Measurements from ENCODE around the gene YARS1. TPM values are rescaled to one million over a fixed set of nuclear protein-coding genes. Genes with fewer than 3 reads are reported as not detected.

YARS1 gene
- total and polyA plus RNA-seq, 2 of the 13 experiments (the other 11 are each of a cell fraction or from before 2014, with no cell fraction given), result 50.1 to 113 TPM

GRCh38 chr1:32782086-32782485 is 35.1 kb downstream of the YARS1 start:
- in situ Hi-C loops (cut with HindIII; ENCODE audit: extremely low pct_ligation_motif_present, low pct_unique_long_range_greater_than_20kb), result no loop called here
- FAIRE-seq, result no peak
- no peak for DNase-seq (ENCODE audit: low spot score)
- Histone ChIP-seq H3K36me3 (replicated peaks in 1 of 2; ENCODE audit: control insufficient read depth in 1 of 2, insufficient read depth in 2 of 2, low read length in 2 of 2) (peaks cover 43 to 89% of the 10 kb centered on the region in 2 experiments), H3K4me1 (ENCODE audit: insufficient read depth, low read length) (no peaks in the 10 kb centered on the region), H2AFZ (ENCODE audit: low read length) (no peak overlapping the region), H3K27ac (ENCODE audit: extremely low read length, insufficient read depth, low read length) (no peak overlapping the region), H4K20me1 (ENCODE audit: insufficient read depth, low read length) (no peaks in the 10 kb centered on the region), H3K4me2 (ENCODE audit: low read depth, low read length) (no peak overlapping the region), H3K27me3 (ENCODE audit: control insufficient read depth in 1 of 2, insufficient read depth in 2 of 2, low read length in 2 of 2) (no peaks in the 10 kb centered on the region), H3K4me3 (replicated peaks in 1 of 3; ENCODE audit: insufficient read depth in 1 of 3, low read depth in 2 of 3, low read length in 3 of 3) (no peak overlapping the region), H3K79me2 (ENCODE audit: insufficient read depth, low read length) (no peaks in the 10 kb centered on the region), H3K9ac (ENCODE audit: insufficient read depth, low read depth, low read length) (no peak overlapping the region), H3K9me3 (ENCODE audit: low read length) (no peaks in the 10 kb centered on the region)
- 79% methylated on average over 5 of the region's 5 CpGs for WGBS (ENCODE audit: low lambda C conversion rate)
- ATAC-seq, result no peak
- intact Hi-C loops (cut with micrococcal nuclease; ENCODE audit: unreplicated experiment), result no loop called here
- ChIA-PET POLR2A (no interaction called here), CTCF (ENCODE audit: low intra/inter-chr PET ratio, low total read pairs) (no interaction called here)
- BruUV-seq (replicated peaks), result no TSS peak
- no peak for TF ChIP-seq NCOR1 (IDR thresholded peaks at IDR 0.05; ENCODE audit: borderline replicate concordance, low read length)
- TF ChIP-seq NR2F2 (IDR thresholded peaks at IDR 0.05; ENCODE audit: borderline replicate concordance, low read depth), result no peak
- no peak for TF ChIP-seq HMGXB3 (CRISPR knock-in tag; IDR thresholded peaks at IDR 0.05; ENCODE audit: borderline replicate concordance)
- TF ChIP-seq ZNF180 (CRISPR knock-in tag; IDR thresholded peaks at IDR 0.05; ENCODE audit: borderline replicate concordance, low read depth), result no peak
- no peak for TF ChIP-seq POLR2AphosphoS2 (IDR thresholded peaks at IDR 0.05; ENCODE audit: low read depth, low read length)
- TF ChIP-seq ZNF792 (CRISPR knock-in tag; IDR thresholded peaks at IDR 0.05), result no peak
- TF ChIP-seq BRF2 (CRISPR knock-in tag; IDR thresholded peaks at IDR 0.05), result no peak
- no peak for TF ChIP-seq SP5 (CRISPR knock-in tag; IDR thresholded peaks at IDR 0.05; ENCODE audit: borderline replicate concordance, low read depth)

Data from HepG2 (cell line).